Suprapubic skin (tissue), 3 donors: ENCODE results near the gene TRIM25.

ENCODE experiments used
- POLR2A ChIP-seq, 2 donors: fragments of 450-650 bp; IDR thresholded peaks; one replicate each; pipeline ENCODE4 v1.6.1; 2017; ENCODE audit warnings: antibody characterized with exemption in 2 of 2, mild to moderate bottlenecking in 2 of 2, moderate library complexity in 2 of 2
- TF ChIP-seq, protein P1 (sequence below), 2 donors: fragments of 200-600 bp in 1 of 2; fragments of 450-650 bp in 1 of 2; sonication (generic) in 1 of 2; IDR thresholded peaks; one replicate each; pipeline ENCODE4 v1.5.1; 2016 to 2019; ENCODE audit warnings: antibody characterized with exemption in 2 of 2, mild to moderate bottlenecking in 1 of 2, moderate library complexity in 1 of 2

DNA sequence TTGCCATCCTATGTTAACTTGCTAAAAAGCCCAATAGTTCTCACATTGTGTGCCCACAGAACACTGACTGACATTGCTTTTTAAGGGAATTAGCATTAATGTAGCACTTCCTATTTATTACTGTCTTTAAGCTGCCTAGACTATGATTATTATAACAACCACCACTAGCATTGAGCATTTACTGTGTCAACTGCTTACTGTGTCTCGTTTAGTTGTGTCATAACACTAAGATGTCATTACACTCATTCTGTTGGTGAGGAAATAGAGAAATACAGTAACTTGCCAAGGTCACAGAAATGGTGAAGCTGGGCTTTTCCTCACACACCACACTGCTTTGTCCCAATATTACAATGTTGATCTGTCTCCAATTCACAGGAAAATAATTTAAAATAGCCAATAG is 30.2 kb downstream of the TRIM25 start:
- TF ChIP-seq, protein P1, sequence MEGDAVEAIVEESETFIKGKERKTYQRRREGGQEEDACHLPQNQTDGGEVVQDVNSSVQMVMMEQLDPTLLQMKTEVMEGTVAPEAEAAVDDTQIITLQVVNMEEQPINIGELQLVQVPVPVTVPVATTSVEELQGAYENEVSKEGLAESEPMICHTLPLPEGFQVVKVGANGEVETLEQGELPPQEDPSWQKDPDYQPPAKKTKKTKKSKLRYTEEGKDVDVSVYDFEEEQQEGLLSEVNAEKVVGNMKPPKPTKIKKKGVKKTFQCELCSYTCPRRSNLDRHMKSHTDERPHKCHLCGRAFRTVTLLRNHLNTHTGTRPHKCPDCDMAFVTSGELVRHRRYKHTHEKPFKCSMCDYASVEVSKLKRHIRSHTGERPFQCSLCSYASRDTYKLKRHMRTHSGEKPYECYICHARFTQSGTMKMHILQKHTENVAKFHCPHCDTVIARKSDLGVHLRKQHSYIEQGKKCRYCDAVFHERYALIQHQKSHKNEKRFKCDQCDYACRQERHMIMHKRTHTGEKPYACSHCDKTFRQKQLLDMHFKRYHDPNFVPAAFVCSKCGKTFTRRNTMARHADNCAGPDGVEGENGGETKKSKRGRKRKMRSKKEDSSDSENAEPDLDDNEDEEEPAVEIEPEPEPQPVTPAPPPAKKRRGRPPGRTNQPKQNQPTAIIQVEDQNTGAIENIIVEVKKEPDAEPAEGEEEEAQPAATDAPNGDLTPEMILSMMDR (IDR thresholded peaks at IDR 0.05): no peak
- no peak for TF ChIP-seq POLR2A (IDR thresholded peaks at IDR 0.05)
